Body of pancreas (tissue), 4 donors: ENCODE data around the gene ERBB4. TPM values are rescaled to one million over a fixed set of nuclear protein-coding genes. Genes with fewer than 3 reads are reported as not detected.
"Not testable (repeated sequence)": the region's sequence is repeated elsewhere in the genome, so short reads cannot be mapped to it uniquely, and the experiment has no call there.

Source experiments
- ATAC-seq: fragments of 150-250 bp; one replicate; pipeline ENCODE4 v1.9.1; 2016
- DNase-seq, 4 donors: peaks; one replicate each; pipeline ENCODE4 v3.0.0-alpha.2; 2019
- H3K27ac ChIP-seq, 4 donors: fragments of 200-600 bp; sonication (generic); 1 replicate in 3 of 4; 2 replicates in 1 of 4; pipeline versions ENCODE4 v1.5.1 to v1.6.1; 2016 to 2019; ENCODE audit warnings: mild to moderate bottlenecking in 1 of 4, mixed read lengths in 1 of 4, moderate library complexity in 1 of 4
- H3K27me3 ChIP-seq, 2 donors: fragments of 200-600 bp; sonication (generic); one replicate each; pipeline ENCODE4 v1.6.0; 2016; ENCODE audit warnings: mild to moderate bottlenecking in 1 of 2
- H3K36me3 ChIP-seq, 2 donors: fragments of 200-600 bp; sonication (generic); replicated peaks in 1 of 2; 2 replicates each; pipeline ENCODE4 v1.5.1; 2016; ENCODE audit warnings: low read depth in 2 of 2; ENCODE audit not compliant: insufficient read depth in 1 of 2
- H3K4me1 ChIP-seq: fragments of 200-600 bp; sonication (generic); one replicate; pipeline ENCODE4 v1.6.0; 2016
- H3K4me3 ChIP-seq, 2 donors: fragments of 200-600 bp; sonication (generic); 1 replicate in 1 of 2; 2 replicates in 1 of 2; pipeline ENCODE4 v1.5.1; 2016 to 2019
- H3K9me3 ChIP-seq, 3 donors: fragments of 200-600 bp; sonication (generic); 1 replicate in 2 of 3; 2 replicates in 1 of 3; pipeline ENCODE4 v1.5.1; 2016
- CTCF ChIP-seq, 7 experiments: fragments of 450-650 bp in 4 of 7; fragments of 200-600 bp in 3 of 7; sonication (generic) in 3 of 7; IDR thresholded peaks; one replicate each; pipeline ENCODE4 v1.5.1; 2016 to 2019; ENCODE audit warnings: antibody characterized with exemption in 7 of 7
- POLR2A ChIP-seq, 3 donors: fragments of 450-650 bp; IDR thresholded peaks; one replicate each; pipeline ENCODE4 v1.6.1; 2016; ENCODE audit warnings: antibody characterized with exemption in 3 of 3, mild to moderate bottlenecking in 2 of 3
- WGBS, 2 donors: methylation state at CpG; one replicate each; pipeline ENCODE4 v1.1.5; 2017; 5-methylcytosine and 5-hydroxymethylcytosine counted together
- intact Hi-C: fragments of 100-400 bp; cut with DNase I; formaldehyde crosslinking; loops from one replicate; pipeline ENCODE4 v1.15.1; 2023
- total RNA-seq, 2 donors: library from RNA; depleted of rRNA; stranded (reverse); fragments of >200 nt; gene quantifications; one replicate each; pipeline ENCODE4 v1.1.0, GENCODE V29; 2016

ERBB4 gene
- total RNA-seq, 2 donors from 2014 or later, result 1.6 to 4.4 TPM

- WGBS, 2 donors, result 63 to 64% methylated on average over 5 of the region's 5 CpGs
- Histone ChIP-seq H3K9me3 (no peaks in the 10 kb centered on the region), H3K27ac (no peak overlapping the region), H3K4me1 (no peaks in the 10 kb centered on the region), H3K4me3 (no peak overlapping the region), H3K27me3 (no peaks in the 10 kb centered on the region), H3K36me3 (no peaks in the 10 kb centered on the region)
- intact Hi-C loops, result no loop called here
- TF ChIP-seq CTCF (IDR thresholded peaks at IDR 0.05), result no peak
- no peak for TF ChIP-seq POLR2A (IDR thresholded peaks at IDR 0.05)
- DNase-seq, result no peak
- ATAC-seq, result no peak
Measured at GRCh38 chr2:212254339-212254738, 284.3 kb downstream of the ERBB4 start.

DNA sequence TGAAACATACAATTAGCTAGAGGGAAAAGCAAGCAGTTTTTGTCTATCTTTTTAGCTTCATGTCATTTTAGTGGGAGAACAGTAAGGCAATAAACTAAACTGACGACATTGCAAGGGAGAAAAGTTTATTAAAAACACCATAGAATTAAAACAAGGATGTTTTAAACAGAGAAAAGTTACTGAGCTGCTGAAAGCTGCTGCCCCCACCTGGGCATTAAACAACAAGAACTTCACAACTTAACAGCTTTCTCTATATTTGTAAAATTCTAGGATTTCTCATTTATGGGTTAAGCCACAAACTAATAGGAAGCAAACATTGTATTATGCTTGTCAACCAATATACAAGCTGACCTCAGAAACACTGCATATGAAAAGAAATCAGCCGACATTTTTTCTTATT is 289.2 kb downstream of the ERBB4 start:
- no peaks in the 10 kb centered on the region for H3K4me1 ChIP-seq
- peak in 2 of 7 experiments; percentile 6 to 11 for TF ChIP-seq CTCF (IDR thresholded peaks at IDR 0.05)
- TF ChIP-seq POLR2A (IDR thresholded peaks at IDR 0.05), result no peak
- intact Hi-C loops, result no loop called here
- 38 to 40% methylated on average over 2 of the region's 2 CpGs for WGBS, 2 donors
- H3K36me3 ChIP-seq, result no peaks in the 10 kb centered on the region
- DNase-seq, result peak in 1 of 4 donors; percentile 6
- no peak overlapping the region for H3K27ac ChIP-seq
- H3K27me3 ChIP-seq, result no peaks in the 10 kb centered on the region
- ATAC-seq, result no peak
- H3K4me3 ChIP-seq, result no peak overlapping the region
- no peaks in the 10 kb centered on the region for H3K9me3 ChIP-seq

DNA sequence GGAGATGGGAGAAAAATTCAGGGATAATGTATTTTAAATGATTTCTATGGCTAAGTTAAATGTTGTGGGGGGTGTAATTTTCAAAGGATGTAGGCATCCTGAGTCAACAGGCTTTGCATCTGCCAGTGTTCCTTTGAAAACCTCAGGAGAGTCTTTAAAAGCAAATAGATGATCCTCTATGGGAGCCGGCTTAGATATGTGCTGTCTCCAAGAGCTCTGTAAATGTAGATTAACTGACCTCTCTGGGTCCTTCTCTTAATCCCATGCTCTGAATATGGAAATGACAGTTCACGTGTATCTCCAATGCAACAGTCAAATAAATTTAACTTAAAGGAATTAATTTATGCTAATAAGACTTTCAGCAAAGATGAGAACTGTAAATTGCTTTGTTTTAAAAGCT is 292.7 kb downstream of the ERBB4 start:
- Histone ChIP-seq H3K9me3 (no peaks in the 10 kb centered on the region), H3K4me3 (no peak overlapping the region), H3K36me3 (no peaks in the 10 kb centered on the region), H3K27me3 (no peaks in the 10 kb centered on the region), H3K4me1 (no peaks in the 10 kb centered on the region), H3K27ac (no peak overlapping the region)
- intact Hi-C loops, result no loop called here
- TF ChIP-seq CTCF (IDR thresholded peaks at IDR 0.05) (no peak), POLR2A (IDR thresholded peaks at IDR 0.05) (no peak)
- DNase-seq (no peak), ATAC-seq (no peak)
- WGBS, 2 donors, result 76 to 86% methylated on average over 2 of the region's 2 CpGs

- no peaks in the 10 kb centered on the region for H3K9me3 ChIP-seq
- no peaks in the 10 kb centered on the region for H3K36me3 ChIP-seq
- H3K27me3 ChIP-seq, result no peaks in the 10 kb centered on the region
- WGBS, 2 donors, result 13 to 18% methylated on average over 1 of the region's 1 CpG
- H3K4me1 ChIP-seq, result no peaks in the 10 kb centered on the region
- H3K4me3 ChIP-seq, result no peak overlapping the region
- intact Hi-C loops, result no loop called here
- TF ChIP-seq CTCF (IDR thresholded peaks at IDR 0.05) (no peak), POLR2A (IDR thresholded peaks at IDR 0.05) (no peak)
- DNase-seq (no peak), ATAC-seq (no peak)
- H3K27ac ChIP-seq, result no peak overlapping the region
Measured at GRCh38 chr2:212242724-212243123, 295.9 kb downstream of the ERBB4 start.

DNA sequence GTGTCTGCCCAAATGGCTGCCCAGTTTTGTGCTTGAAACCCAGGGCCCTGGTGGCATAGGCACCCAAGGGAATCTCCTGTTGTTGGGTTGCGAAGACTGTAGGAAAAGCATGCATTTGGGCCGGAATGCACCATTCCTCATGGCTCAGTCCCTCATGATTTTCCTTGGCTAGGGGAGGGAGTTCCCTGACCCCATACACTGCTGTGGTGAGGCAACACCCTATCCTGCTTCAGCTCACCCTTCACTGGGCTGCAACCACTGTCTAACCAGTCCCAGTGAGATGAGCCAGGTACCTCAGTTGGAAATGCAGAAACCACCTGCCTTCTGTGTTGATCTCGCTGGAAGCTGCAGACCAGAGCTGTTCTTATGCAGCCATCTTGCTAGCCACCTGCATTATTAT is 300.4 kb downstream of the ERBB4 start:
- H3K4me3 ChIP-seq, ATAC-seq, intact Hi-C loops, DNase-seq, H3K4me1 ChIP-seq, H3K27ac ChIP-seq, H3K27me3 ChIP-seq, H3K36me3 ChIP-seq, H3K9me3 ChIP-seq: not testable (repeated sequence)
- 70 to 80% methylated on average over 3 of the region's 3 CpGs for WGBS, 2 donors
